Measurements from ENCODE around the gene ELF1.
"Not testable (repeated sequence)": the region's sequence is repeated elsewhere in the genome, so short reads cannot be mapped to it uniquely, and the experiment has no call there.

Gene ELF1

DNA sequence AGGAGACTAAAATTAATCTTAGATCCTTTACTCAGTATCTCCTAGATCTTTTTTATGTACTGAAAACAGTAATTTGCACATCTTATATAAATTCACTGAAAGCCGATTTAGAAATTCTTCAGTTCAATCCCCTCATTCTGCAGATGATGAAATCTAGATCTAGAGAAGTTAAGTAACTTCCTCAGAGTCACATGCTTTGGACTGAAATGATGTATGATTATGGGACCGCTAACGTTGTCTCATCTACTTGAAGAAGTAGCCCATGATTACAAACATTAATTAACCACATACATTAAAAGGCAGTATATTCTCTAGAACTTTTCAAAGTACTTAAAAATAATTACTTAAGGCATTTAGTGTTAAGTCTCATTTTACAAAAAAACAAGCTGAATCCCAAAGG is 37.8 kb downstream of the ELF1 start:
- DNase-seq (ENCODE audit: low spot score), result no peak

DNA sequence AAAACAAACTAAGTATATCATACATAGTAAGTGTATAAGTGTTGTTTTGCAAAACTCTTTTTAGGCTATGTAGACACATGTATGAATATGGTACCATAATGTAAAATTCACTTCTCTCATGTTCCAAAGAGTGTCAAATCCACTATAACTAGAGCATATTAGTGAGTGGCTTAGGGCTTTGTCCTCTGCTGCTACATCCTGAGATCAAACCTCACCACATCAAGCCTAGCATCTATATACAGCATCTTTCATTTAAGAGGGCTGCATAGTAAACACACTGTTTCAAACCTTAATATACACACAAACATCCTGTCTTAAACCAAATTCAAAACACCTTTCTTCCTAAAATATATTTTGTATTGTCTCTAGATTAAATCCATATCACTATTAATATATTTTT is 38.7 kb downstream of the ELF1 start:
- DNase-seq (ENCODE audit: low spot score), result no peak

DNA sequence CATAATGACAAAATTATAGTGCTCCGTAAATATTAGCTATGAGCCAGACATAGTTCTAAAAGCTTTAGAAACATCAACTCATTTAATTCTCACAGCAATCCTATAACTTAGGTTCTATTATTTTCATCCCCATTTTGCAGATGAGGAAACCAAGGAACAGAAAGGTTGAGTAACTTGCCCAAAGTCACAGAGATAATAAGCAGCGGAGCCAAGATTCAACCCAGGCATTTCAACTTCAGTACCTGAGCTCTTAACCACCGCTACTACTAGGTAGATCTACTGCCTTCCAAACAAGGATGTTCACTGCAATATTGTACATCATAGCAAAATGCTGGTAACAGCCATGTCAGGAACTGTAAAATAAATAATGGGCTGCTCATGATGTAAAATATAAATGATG is 39.9 kb downstream of the ELF1 start:
- DNase-seq (ENCODE audit: low spot score), result no peak

DNA sequence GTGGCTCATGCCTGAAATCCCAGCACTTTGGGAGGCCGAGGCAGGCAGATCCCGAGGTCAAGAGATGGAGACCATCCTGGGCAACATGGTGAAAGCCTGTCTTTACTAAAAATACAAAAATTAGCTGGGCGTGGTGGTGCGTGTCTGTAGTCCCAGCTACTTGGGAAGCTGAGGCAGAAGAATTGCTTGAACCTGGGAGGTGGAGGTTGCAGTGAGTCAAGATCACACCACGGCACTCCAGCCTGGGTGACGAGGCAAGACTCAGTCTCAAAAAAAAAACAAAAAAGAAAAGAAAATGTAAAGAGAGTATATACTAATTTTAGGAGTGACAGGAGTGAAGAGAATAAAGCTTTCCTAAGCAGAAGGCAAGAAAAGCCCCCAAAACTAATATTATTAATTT is 41.0 kb downstream of the ELF1 start:
- DNase-seq (ENCODE audit: low spot score), result not testable (repeated sequence)

DNA sequence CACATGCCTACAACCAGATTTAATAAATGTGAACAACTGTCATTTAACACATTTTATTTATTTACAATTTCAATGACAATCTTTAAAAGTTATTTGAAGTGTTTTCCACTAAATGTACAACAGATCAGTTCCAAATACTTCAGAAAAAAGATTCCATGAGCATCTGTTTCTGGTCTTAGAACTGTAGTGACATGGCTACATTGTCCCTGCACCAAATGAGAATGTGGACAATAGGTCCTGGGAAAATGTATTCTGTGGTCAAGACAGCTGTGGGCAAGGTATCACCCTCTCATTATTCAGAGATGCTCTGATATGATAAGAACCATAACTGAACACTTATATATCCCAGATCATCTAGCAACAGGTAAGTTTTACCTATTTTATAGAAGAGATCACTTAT is 43.7 kb downstream of the ELF1 start:
- no peak for DNase-seq (ENCODE audit: low spot score)

DNA sequence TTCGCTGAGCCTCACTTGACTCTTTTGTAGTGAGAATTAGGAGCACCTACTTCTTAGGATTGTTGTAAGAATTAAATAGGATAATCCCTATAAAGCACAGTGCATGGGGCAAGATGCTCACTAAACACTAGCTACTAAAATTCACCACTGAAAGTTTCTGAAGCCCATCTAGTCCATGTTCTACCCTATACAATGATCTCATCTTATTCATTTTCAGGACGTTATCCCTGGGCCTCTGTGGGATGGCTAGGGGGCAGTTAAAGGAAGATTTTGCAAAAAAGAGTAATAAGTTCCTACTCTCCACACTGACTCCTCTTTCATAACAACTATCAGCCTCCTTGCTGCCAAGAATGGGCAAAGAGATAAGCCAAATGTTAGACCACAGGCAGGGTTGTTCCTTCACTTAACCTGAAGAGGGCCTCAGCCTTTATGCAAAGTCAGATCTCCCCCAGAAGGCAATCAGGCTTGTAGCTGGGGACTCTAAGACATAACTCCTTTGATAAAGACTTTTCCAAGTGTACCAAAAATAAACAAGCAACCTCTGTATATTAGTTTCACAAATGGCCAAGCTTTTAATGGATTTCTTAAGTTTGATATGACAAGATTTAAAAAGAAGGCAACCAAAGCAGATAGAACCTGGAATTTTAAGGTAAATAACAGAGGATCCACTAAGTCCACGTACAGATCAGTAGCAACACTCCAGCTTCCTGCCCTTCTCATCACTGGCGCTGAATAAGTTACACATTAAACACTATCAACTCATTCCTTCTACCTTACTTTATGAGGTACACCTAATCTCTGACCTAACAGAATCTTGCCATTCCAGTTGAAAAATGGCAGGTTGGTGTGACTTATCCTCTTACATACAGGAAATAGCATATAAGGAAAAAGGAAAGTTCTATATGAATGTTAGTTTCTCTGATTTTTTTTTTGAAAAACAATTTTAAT is 44.4 kb downstream of the ELF1 start:
- peak; percentile 20 for DNase-seq (ENCODE audit: low spot score)

DNA sequence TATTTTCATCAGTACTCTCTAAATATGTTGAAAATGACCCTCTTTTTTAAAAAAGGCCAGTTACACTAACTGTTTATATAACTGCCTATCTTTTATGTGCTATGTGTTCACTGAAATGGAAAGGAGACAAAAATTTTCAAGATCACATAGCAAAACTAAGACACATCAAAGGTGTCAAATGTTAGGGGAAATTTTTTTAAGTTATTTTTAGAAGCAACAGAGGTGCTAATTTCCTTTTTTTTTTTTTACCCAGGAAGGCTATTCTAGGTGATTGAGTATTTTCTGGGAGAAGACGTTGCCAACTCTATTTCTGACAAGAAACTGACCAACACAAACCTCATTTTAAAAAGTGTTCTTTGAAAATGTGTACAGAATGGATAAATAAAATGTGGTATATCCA is 45.7 kb downstream of the ELF1 start:
- no peak for DNase-seq (ENCODE audit: low spot score)

DNA sequence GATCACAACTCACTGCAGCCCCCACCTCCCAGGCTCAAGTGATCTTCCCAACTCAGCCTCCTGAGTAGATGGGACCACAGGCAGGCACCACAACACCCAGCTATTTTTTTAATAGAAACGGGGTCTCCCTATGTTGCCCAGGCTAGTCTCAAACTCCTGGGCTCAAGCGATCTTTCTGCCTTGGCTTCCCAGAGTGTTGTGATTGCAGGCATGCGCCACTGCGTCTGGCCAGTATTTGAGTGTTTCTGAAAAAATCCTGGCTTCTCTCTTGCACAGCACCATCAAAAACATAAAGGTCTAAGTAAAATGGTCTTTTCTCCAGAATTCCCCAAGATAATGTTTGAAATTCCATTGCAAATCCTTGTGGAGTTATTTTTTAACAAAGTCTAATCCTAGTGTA is 47.8 kb downstream of the ELF1 start:
- DNase-seq (ENCODE audit: low spot score), result no peak

DNA sequence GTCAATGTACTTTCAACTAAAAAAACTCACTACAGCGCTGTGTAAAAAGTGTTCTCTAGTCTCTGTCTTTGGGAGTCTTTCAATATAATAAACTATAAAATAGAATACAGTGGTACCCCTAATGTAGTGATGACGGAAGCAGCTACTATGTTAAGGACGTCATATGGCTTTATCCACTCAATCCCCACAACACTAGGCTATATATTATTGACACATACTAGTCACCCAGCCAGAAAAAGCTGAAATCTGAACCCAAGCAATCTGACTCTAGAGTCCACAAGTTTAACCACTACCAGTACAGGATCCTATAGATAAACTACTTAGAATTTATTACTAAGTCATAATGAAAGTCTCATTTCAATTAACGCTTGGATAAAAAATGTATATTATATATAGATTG is 48.3 kb downstream of the ELF1 start:
- no peak for DNase-seq (ENCODE audit: low spot score)

DNA sequence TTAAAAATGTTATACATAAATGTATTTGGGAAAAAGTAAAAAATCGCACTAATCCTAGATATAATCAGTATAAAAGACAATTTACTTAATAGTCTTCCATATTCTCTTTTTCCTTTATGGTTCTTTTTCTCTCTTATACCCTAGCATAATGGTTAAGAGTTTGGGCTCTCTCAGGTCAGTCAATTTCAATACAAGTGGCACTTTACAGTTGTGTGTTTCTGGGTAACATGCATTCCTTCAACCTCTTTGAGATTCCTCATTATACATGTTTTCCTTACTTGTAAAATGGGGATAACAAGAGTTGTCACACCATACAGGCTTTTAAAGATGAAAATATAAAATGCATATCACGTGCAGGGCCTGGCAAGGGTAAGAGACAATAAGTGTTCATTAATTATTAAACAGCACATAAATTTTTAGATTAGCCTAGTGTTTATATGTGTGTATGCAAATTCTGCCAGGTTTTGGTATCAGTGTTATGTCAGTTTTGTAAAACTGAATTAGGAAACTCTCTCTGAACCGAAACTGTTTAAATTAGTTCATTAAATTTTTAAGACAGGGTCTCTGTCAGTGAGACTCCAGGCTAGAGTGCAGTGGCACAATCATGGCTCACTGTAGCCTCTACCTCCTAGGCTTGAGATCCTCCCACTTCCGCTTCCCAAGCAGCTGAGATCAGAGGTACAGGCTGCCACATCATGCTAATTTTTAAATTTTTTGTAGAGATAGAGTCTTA is 49.8 kb downstream of the ELF1 start:
- no peak for DNase-seq (ENCODE audit: low spot score)

DNA sequence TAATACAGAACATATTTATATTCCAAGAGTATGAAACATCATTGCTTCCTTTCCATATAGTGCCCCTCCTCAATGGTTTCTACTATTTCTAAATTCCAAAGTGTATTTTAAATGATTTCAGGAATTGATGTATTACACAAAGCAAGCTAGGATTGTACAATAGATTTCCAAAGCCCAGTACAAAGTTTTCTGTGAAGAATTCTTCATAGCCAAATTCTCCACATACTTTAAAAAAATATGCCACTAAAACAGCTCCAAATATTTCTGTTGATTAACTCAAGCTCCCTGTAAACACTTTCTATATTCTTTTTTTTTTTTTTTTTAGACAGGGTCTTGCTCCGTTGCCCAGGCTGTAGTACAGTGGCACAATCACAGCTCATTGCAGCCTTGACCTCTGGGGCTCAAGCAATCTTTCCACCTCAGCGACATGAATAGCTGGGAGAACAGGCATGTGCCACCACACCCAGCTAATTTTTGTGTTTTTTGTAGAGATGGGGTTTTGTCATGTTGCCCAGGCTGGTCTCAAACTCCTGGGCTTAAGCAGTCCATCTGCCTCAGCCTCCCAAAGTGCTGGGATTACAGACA is 50.6 kb downstream of the ELF1 start:
- DNase-seq (ENCODE audit: low spot score), result no peak

DNA sequence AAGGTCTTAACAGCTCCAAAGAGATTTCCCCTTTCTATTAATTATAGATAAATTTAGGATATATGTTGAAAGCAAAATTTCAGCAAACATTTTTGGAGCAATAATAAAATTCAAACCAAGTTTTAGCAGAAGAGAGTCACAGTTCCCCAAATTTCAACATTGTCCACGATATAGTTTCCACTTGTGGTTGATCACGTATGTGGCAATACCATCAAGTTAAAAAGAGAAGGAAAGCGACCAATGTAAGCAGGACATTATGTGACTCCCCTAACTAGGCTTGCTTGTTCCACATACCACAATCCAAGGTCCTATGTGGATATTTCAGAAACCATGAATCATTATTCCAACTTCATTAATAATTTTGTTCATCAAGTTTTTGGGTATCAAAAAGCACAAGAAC is 52.8 kb downstream of the ELF1 start:
- DNase-seq (ENCODE audit: low spot score), result no peak

DNA sequence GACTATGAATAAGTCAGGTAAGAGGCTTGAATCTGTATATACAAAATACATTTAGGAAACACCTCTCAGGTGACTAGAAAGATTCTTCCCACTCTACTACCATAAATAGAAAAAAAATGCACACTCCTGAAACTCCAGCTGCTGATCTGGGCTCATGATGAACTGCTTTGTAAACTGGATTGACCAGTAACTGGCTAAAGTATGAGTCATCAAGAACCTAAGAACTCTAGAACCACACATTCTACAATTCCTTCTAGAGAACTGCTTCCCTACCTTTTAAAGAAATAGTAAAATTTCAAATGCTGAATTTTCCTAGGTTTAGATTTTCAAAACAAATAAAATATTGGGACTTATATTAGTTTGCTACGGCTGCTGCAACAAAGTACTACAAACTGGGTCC is 55.2 kb downstream of the ELF1 start:
- DNase-seq (ENCODE audit: low spot score), result peak; percentile 42

DNA sequence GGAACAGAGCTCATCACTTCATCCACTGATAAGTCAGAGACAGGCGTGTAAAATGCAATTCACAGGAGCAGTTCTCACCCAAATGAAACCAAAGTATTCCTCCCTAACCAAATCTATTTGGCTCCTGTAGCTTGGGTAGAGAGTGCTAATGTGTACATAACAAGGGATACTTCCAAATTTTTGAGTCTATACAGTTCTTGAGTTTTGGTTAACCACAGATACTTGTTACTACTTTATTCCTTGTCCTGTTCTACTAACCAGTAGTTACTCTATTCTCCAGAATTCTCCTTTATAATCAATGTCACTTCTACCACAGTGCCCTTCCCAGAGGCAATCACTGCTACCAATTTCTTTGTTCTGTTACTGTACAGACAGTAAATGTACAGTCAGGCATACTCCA is 57.3 kb downstream of the ELF1 start:
- DNase-seq (ENCODE audit: low spot score), result no peak

DNA sequence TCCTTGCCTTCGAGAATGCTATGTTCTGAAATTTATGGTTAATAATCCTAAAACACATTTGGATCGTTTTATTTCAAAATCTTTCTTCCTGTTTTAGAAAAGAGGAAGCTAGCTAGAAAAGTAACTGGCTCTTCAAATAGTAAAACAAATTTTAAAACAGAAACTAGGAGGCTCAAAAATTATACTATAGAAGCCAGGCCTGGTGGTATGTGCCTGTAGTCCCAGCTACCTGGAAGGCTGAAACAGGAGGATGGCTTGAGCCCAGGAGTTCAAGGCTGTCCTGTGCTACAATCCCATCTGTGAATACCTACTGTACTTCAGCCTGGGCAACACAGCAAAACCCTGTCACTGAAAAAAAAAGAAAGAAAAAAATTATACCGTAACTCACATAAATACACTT is 57.9 kb downstream of the ELF1 start:
- no peak for DNase-seq (ENCODE audit: low spot score)

DNA sequence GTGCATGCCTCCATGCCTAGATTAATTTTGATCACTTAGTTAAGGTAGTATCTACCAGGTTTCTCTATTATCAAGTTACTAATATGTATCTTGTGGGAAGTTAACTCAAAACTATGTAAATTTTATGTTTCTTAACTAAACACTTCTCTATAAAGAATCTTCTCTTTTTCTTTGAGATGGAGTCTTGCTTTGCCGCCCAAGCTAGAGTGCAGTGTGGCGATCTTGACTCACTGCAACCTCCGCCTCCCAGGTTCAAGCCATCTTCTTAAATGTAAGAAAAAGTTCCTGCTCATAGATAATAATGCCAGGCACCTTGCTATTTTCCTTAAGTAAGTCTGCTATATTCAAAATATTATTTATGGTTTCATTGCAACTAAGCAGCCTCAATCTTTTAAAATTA is 58.4 kb downstream of the ELF1 start:
- no peak for DNase-seq (ENCODE audit: low spot score)

DNA sequence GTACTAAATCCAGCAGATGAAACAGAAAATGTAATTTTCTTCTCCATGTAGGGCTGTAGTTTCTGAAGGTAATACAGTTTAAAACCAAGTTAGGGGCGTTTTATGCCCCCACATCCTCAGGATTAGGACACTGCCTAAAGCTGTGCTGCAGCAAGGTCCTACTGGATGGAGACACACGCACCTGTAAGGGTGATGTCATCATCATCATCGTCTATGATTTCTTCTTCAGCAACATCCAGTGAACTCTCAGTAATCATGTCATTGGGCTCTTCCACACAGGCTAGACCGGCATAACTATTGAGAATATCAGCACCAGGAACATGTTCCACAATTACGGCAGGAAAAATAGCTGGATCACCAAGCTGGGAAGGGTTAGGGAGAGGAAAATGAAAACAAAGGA is 60.5 kb downstream of the ELF1 start:
- DNase-seq (ENCODE audit: low spot score), result no peak

DNA sequence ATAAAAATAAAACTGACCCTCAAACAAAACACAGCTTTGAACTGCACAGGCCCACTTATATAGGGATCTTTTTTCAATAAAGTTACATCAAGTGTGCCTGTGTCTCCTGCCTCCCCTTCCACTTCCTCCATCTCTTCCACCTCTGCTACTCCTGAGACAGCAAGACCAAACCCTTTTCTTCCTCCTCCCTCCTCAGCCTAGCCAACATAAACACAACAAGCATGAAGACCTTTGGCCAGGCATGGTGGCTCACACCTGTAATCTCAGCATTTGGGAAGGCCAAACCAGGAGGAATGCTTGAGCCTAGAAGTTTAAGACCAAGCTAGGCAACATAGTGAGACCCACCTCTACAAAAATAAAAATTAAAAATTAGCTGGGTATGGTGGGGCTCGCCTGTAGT is 72.6 kb downstream of the ELF1 start:
- no peak for DNase-seq (ENCODE audit: low spot score)

DNA sequence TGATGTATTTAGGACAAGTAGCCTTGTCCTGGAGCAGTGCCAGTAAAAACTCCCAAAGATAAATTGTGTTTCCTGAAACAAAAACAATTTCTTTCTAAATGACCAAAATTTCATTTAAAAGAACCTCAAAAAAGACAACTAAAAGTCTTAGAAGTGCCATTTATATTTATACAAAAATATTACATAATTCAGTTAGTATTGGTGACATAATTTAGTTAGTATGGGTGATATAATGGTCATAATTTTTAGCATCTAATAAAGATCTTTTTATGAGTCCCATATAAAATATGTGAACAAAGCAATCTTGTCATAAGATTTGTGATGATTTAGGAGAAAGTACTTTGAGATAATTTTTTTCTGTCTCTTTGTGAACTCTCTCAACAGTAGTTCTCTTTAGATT is 76.0 kb downstream of the ELF1 start:
- no peak for DNase-seq (ENCODE audit: low spot score)

DNA sequence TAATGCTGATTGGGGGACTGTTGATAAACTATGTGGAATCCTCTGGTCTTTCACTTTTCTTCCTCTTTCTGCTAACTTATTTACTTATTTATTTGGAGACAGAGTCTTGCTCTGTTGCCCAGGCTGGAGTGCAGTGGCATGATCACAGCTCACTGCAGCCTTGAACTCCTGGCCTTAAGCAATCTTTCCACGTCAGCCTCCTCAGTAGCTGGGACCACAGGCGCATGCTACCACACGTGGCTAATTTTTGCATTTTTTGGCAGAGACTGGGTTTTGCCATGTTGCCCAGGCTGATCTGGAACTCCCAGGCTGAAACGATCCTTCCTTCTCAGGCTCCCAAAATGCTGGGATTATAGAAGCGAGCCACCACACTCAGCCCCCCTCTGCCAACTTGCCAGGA is 77.5 kb downstream of the ELF1 start:
- DNase-seq (ENCODE audit: low spot score), result no peak

DNA sequence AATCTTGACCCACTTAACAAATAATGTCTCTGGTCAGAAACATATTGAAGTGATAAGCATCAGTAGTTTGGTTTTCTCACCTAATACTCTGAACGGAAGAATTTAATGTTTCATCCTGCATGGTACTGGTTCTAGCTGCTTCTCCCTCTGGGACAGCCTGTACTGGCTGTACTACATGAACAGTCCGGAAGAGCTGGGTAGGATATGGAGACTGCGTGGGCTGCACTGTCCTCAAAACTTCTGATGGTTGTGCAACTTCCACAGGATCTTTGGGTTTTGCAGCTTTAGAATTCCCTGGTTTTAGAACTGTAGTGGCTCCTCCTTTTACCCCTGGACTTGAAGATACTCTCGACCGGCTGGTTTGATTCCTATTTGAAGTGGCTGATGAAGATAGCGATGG is 78.3 kb downstream of the ELF1 start:
- no peak for DNase-seq (ENCODE audit: low spot score)

DNA sequence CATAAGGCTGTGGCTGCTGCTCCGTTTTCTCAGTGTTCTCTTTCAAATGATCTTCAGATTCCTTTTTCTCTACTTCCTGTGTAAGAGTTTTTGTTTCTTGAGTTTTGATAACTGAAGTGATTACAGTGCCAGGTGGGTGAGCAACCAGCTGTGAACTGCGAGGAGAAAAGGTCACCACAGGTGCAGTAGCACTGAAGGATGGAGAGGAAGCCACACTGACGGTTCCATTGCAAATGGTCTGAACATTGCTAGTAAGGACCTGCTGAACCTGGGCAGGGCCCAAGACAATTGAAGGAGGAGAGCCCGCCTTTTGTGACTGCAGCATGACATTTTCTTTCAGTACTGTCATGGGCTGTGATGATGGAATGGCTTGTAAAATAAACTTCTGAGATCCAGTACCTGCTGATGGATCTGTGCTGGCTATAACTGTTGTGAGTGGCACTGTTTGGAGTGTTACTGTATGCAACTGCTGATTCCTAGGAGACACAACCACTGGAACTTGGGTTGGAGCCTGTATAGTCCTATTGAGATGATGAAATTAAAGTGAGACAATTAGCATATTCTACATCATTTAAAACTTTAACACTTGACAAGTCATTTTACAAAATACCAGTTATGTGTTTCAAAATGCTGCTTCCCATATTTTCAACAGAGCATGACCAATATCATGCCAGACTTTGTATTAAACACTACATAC is 85.5 kb downstream of the ELF1 start:
- no peak for DNase-seq (ENCODE audit: low spot score)

DNA sequence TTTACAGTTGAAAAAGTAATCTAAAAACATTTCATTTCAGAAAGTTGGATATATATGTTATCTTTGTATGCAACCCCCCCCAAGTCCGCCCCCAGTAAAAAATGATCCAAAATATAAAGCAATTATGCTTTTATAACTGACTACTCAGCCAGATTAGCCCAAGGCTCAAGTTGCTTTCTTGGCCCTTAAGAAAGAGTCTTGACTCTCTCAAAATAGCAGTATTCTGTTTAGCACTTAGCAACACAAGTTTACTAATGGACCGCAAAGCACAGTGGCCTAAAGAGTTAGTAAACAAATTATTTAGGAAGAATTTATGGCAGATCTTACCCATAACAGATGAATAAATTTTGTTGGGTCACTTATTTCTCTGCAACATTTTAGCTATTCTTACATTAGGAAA is 86.9 kb downstream of the ELF1 start:
- DNase-seq (ENCODE audit: low spot score), result no peak

Measured in AG08395 (cell line).